Amygdala (tissue), 56 donors: ENCODE results near the gene POLR2E.
A peak's percentile ranks its signal among the peaks of the same experiment; 100 is the strongest.

ENCODE experiments used
- DNase-seq, 56 donors: peaks; one replicate each; lab custom pipeline; 2025; lab: John Stamatoyannopoulos, UW

The POLR2E gene

DNA sequence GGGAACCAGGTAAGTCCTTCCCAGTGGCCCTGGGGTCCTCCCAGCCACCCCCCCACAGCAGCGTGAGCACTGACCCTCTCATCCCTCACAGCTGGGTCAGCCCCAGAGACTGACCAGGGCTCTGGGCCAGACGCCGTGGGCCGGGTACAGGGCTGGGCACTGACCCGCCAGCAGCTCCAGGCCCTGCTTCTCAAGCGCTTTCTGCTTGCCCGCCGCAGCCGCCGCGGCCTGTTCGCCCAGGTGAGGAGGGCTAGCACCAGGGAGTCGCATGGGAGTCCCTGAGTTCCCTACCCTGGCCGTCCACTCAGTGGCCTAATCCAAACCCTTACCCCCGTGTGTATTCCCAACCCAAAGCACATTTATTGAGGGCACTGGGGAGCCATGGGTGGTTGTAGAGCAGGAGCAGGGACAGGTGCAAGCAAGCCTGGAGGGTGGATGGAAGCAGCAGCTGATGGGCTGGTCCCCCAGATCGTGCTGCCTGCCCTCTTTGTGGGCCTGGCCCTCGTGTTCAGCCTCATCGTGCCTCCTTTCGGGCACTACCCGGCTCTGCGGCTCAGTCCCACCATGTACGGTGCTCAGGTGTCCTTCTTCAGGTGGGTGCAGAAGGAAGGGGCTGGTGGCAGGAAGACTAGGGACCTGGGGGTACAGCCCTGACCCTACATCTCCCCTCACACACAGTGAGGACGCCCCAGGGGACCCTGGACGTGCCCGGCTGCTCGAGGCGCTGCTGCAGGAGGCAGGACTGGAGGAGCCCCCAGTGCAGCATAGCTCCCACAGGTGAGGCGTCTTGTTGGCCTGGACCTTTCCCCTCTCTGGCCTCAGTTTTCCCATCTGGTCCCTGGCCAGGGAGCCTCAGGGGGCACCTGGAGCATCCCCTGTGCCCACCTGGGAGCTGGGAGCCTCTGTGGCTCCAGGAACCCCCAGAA is 40.8 kb downstream of the POLR2E start:
- DNase-seq = no peak

DNA sequence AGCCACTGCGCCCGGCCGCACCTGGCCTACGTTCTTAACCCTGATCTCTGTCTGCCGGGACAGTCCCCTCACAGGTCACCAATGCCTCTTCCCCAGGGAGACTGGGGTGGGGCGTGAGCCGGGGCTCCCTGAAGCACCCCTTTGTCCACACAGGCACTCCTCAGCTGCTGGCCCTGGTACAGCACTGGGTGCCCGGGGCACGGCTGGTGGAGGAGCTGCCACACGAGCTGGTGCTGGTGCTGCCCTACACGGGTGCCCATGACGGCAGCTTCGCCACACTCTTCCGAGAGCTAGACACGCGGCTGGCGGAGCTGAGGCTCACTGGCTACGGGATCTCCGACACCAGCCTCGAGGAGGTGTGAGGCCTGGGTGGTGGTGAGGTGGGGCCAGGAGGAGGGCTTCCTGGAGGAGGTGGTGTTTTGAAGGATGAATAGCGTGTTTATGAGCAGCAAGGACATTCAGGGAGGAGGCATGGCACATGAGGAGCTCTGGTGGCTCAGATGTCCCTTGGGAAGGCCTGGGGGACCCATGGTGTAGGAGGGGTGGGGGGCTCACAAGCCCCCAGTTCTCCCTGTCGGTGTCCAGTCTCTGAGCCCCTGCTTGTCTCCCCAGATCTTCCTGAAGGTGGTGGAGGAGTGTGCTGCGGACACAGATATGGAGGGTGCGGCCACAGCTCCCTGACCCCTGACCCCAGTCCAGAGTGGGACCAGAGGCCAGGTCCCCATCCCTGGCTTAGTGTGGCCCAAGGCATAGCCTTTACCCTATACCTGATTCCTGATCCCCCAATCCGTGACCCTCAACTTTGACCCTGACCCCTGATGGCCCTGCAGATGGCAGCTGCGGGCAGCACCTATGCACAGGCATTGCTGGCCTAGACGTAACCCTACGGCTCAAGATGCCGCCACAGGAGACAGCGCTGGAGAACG is 41.7 kb downstream of the POLR2E start:
- no peak for DNase-seq

DNA sequence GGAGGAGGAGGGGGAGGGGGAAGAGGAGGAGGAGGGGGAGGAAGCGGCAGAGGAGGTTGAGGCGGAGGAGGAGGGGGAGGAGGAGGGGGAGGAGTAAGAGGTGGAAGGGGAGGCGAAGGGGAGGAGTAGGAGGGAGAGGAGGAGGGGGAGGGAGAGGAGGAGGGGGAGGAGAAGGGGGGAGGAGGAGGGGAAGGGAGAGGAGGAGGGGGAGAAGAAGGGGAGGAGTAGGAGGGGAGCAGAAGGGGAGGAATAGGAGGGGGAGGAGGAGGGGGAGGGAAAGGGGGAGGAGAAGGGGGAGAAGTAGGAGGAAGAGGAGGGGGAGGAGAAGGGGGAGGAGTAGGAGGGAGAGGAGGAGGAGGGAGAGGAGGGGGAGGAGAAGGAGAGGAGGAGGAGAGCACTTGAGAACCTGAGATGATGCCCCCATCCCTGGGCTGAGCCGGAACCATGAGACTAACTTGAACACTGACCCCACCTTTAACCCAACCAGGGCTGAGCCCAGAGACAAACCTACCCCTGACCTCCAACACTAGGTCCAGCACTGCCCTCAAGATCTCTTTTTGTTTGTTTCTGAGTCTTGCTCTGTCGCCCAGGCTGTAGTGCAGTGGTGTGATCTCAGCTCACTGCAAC is 42.7 kb downstream of the POLR2E start:
- DNase-seq = no peak

DNA sequence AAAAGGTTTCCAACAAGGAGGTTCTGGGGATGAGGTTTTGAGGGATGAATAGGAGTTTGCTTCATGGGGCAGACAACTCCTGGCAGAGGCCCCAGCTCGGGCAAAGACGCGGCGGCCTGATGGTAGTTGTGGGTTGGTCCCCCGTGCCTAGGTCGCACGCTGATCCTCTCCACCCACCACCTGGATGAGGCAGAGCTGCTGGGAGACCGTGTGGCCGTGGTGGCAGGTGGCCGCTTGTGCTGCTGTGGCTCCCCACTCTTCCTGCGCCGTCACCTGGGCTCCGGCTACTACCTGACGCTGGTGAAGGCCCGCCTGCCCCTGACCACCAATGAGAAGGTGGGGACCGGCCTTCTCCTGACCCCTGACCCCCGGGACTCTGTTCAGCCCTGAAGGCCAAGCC is 43.4 kb downstream of the POLR2E start:
- DNase-seq = no peak

DNA sequence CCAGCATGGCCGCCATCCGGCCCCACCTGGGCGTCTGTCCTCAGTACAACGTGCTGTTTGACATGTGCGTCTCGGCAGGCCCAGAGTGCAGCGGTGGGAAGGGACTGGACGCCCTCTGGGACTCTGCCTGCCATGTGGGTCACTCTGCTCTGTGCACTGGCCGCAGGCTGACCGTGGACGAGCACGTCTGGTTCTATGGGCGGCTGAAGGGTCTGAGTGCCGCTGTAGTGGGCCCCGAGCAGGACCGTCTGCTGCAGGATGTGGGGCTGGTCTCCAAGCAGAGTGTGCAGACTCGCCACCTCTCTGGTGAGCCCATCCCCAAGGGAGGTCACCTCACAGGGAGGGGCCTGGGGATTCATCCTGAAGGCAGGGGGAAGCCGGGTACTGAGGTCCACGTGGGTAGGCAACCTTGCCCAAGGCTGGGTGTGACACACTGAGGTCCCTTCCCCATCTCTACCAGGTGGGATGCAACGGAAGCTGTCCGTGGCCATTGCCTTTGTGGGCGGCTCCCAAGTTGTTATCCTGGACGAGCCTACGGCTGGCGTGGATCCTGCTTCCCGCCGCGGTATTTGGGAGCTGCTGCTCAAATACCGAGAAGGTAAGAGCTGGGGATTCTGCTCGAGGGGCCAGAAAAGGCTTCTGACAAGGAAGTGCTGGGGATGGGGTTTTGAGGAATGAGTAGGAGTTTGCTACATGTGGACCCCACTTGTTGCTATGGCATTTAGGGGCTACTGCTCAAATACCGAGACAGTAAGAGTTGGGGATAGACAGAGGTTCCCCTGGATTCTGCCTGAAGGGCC is 44.0 kb downstream of the POLR2E start:
- DNase-seq = no peak

DNA sequence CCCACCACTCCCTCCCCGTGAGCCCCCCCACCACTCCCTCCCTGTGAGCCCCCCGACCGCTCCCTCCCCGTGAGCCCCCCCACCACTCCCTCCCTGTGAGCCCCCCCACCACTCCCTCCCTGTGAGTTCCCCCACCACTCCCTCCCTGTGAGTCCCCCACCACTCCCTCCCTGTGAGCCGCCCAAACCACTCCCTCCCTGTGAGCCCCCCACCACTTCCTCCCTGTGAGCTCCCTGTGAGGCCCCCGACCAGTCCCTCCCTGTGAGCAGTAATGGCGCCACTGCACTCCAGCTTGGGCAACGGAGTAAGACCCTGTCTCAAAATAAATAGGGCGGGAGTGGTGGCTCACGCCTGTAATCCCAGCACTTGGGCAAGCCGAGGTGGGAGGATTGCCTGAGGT is 45.4 kb downstream of the POLR2E start:
- no peak for DNase-seq

DNA sequence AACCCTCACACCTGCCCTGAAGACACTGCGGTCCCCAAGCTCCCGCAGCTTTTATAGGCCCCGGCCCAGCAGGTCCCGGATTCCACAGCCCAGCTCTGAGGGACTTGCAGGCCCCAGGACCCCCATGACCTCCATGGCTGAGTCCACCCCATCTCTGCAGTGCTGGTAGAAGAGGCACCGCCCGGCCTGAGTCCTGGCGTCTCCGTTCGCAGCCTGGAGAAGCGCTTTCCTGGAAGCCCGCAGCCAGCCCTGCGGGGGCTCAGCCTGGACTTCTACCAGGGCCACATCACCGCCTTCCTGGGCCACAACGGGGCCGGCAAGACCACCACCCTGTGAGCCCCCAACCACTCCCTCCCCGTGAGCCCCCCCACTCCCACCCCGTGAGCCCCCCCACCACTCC is 46.1 kb downstream of the POLR2E start:
- DNase-seq = no peak

DNA sequence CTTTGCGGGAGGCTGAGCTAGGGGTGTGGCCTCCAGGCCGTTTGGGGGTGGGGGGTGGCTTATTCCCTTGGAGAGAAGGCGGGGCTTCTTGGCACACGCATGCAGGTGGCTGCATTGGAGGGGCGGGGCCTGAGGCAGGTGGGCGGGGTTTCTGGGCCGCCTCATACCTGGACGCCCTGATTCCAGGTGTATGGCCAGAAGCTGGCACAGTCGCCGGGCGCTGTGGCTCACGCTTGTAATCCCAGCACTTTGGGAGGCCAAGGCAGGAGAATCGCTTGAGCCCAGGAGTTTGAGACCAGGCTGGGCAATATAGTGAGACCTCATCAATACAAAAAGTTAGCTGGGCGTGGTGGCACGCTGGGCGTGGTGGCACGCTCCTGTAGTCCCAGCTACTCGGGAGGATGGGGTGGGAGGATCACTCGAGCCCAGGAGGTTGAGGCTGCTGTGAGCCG is 47.5 kb downstream of the POLR2E start:
- no peak for DNase-seq

DNA sequence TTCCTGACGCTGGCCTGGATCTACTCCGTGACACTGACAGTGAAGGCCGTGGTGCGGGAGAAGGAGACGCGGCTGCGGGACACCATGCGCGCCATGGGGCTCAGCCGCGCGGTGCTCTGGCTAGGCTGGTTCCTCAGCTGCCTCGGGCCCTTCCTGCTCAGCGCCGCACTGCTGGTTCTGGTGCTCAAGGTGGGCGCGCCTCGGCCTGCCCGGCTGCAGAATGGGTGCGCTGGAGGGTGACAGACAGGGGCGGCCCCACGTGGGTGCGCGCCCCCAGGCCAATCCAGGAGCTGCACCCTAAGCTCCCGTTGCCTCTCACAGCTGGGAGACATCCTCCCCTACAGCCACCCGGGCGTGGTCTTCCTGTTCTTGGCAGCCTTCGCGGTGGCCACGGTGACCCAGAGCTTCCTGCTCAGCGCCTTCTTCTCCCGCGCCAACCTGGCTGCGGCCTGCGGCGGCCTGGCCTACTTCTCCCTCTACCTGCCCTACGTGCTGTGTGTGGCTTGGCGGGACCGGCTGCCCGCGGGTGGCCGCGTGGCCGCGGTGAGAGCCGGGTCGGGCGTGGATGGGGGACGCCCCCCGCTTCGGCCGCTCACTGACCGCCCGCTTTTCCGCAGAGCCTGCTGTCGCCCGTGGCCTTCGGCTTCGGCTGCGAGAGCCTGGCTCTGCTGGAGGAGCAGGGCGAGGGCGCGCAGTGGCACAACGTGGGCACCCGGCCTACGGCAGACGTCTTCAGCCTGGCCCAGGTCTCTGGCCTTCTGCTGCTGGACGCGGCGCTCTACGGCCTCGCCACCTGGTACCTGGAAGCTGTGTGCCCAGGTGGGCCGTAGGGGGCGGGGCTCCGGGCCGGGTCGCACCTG is 48.1 kb downstream of the POLR2E start:
- DNase-seq = no peak

DNA sequence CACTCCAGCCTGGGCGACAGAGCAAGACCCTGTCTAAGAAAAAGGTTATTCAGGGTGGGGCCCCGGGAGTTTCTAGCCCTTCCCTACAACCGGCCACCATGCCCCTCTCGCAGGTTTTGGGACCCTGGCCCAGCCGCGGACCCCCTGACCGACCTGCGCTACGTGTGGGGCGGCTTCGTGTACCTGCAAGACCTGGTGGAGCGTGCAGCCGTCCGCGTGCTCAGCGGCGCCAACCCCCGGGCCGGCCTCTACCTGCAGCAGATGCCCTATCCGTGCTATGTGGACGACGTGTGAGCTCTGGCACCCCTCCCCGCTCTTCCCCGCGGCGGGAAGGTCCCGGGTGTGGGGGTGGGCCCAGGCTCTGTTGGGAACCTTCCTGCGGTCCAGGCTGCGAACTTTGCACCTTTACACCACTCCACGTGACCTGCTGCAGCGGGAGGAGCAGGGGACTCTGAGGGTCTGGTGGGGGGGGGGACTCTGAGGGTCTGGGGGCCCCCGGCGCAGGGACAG is 49.0 kb downstream of the POLR2E start:
- no peak for DNase-seq

DNA sequence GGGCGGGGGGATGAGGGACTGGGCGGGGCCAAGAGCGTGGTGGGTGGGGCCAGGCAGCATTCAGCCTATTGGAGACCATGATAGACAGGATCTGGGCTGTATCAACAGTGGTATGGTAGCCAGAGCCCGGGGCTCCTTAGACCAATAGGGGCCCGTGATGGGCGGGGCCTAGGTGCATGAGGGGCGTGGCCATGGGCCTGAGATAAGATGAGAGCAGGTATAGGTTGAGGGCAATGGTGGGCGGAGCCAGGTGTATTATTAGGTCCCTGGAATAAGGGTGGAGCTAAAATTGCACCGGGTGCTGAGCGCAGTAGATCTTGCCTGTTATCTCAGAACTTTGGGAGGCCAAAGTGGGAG is 50.0 kb downstream of the POLR2E start:
- no peak for DNase-seq

DNA sequence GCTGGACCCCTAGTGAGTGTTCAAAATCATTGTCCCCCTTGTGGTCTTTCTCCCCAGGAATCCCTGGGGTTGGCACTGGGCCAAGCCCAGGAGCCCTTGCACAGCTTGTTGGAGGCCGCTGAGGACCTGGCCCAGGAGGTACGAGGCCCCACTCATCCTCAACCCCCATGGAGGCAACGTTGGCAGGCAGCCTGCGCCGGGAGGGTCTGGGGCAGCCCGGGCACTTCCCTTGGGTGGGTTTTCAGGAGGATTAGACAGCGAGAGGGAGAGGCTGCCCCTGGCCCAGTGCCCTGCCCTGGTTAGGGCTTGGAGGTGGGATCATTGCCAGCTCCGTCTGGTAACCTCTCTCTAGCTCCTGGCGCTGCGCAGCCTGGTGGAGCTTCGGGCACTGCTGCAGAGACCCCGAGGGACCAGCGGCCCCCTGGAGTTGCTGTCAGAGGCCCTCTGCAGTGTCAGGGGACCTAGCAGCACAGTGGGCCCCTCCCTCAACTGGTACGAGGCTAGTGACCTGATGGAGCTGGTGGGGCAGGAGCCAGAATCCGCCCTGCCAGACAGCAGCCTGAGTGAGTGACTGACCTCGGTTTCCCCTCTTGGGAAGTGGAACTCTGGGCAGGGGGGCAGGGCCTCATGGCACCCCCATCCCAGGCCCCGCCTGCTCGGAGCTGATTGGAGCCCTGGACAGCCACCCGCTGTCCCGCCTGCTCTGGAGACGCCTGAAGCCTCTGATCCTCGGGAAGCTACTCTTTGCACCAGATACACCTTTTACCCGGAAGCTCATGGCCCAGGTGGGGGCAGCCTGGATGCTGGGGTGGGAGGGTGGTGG is 52.3 kb downstream of the POLR2E start:
- DNase-seq = no peak

DNA sequence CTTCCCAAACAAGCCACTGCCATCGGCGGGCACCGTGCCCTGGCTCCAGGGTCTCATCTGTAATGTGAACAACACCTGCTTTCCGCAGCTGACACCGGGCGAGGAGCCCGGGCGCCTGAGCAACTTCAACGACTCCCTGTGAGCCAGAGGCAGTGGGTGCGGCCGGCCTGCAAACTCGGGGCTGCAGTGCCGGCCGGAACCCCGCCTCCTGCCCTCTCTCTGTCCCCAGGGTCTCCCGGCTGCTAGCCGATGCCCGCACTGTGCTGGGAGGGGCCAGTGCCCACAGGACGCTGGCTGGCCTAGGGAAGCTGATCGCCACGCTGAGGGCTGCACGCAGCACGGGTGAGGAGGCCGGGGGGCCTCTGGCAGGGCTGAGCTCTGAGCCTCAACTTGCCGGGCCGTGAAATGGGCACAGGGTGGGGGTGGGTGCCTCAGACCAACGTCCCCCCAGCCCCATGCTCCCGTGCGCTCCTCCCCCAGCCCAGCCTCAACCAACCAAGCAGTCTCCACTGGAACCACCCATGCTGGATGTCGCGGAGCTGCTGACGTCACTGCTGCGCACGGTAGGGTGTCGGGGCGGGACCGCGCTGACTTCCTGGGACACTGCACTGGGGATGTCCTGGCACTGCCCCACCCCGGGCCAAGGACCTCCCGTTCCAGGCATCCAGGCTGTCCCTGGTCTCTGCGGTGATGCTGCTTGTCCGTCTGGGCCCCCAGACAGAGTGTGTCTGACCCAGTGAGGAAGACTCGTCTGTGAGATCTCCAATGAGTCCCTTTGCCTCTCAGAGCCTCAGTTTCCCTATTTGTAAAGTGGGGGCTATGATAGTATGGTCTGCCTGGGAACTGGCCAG is 53.1 kb downstream of the POLR2E start:
- no peak for DNase-seq

DNA sequence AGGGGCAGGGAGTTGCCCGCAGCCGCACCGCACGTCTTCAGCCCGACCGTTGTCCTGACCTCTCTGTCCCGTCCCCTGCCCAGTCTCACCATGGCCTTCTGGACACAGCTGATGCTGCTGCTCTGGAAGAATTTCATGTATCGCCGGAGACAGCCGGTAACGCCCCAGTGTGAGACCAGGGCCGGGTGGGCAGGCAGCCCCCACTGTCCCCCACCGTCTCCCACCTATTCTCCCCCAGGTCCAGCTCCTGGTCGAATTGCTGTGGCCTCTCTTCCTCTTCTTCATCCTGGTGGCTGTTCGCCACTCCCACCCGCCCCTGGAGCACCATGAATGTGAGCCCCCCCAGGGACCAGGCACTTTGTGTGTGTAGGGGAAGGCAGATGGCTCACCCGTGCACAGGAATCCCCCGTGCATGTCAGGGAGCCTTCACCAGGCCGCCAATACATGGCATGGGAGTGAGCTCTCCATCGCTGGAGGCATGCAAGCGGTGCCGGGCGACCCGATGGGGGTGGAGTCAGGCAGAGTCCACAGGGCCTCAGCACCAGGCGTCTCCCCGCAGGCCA is 53.8 kb downstream of the POLR2E start:
- DNase-seq = no peak

DNA sequence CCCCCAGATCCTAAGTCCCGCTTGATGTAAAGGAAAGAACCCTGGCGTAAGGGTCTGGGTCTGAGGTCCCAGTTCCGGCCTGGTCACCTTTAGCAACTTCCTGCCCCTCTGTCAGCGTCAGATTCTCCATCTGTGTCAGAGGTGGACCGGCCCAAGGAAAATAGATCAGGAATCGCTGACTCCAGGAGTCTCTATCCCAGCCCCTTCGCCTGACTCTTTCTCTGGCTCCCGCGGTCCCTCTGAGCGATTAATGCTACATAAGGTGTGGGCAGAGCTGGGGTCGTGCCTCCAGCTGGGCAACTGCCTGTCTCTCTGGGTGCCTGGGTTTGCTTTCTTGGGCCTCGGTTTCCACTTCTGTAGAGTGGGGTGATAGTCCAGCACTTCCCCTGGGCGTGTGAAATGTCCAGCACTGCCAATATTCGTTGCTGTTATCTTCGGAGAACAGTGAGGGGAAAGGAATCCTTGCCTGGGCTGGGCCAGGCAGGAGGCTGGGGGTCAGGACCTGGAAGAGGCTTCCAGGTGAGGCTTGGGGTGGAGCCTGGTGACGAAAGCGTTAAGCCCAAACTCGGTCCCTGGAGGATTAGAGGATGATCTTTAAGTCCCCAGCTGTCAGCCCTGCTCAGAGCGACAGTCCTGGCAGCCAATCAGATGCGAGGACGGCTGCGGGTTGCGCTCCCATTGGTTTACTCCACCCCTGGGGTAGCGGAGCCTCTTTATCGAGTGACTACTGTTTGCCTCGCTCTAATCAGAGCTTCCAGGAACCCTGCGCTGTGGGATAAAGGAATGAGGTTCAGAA is 54.5 kb downstream of the POLR2E start:
- peak; percentile 18 to 94 (median 76) for DNase-seq
